ENCODE results near the gene RPGRIP1L. TPM values are rescaled to one million over a fixed set of nuclear protein-coding genes. Genes with fewer than 3 reads are reported as not detected.

The RPGRIP1L gene
- total RNA-seq, 1 experiment from 2014 or later: 12.7 TPM

DNA sequence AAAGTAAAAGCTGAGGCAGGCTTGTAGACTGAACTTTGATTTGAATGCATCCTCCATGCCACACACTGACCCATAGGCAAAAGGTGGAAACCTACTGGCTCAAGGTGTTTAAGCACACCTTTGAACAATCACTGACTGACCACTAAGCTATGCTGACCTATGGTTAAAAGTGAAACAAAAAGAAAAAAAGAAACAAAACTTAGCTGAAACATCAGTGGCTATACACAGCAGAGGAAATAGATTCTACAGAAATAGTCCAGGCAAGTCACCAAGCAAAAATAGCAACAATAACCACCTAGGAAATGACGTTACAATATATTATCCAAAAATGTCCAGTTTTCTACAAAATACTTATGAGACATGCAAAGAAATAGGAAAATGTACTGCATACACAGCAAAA, 60.2 kb downstream of the RPGRIP1L start:
- in situ Hi-C loops (cut with HindIII; ENCODE audit: low pct_unique_long_range_greater_than_20kb, low sequenced_read_pairs) (no loop called here), intact Hi-C loops (cut with micrococcal nuclease; ENCODE audit: unreplicated experiment) (no loop called here)
- no peak for TF ChIP-seq TCF7L2 (IDR thresholded peaks at IDR 0.05; ENCODE audit: low read depth, low read length)
- H3K27ac ChIP-seq (ENCODE audit: low read length): no peak overlapping the region
- H3K27me3 ChIP-seq (ENCODE audit: control insufficient read depth, insufficient read depth, low read length): no peaks in the 10 kb centered on the region
- CTCF ChIA-PET: no interaction called here
- H3K4me1 ChIP-seq (ENCODE audit: control insufficient read depth, insufficient read depth, low read length): no peaks in the 10 kb centered on the region
- no peaks in the 10 kb centered on the region; the same call in 1 of the 2 replicates for H3K36me3 ChIP-seq (ENCODE audit: control insufficient read depth, insufficient read depth, low read length)
- no TSS peak for BruUV-seq (replicated peaks)
- DNase-seq (ENCODE audit: low read depth, low spot score): no peak
- ATAC-seq: no peak
- H3K4me3 ChIP-seq (ENCODE audit: low read depth in 2 of 2, low read length in 2 of 2): no peak overlapping the region
- no peaks in the 10 kb centered on the region for H3K9me3 ChIP-seq (ENCODE audit: control insufficient read depth, insufficient read depth, low read depth, low read length)
- POLR2A ChIA-PET: no interaction called here

GRCh38 chr16:53642094-53642493, 61.6 kb downstream of the RPGRIP1L start:
- ATAC-seq (no peak), DNase-seq (ENCODE audit: low read depth, low spot score) (no peak)
- Histone ChIP-seq H3K9me3 (ENCODE audit: control insufficient read depth, insufficient read depth, low read depth, low read length) (no peaks in the 10 kb centered on the region), H3K27ac (ENCODE audit: low read length) (no peak overlapping the region), H3K4me3 (ENCODE audit: low read depth in 2 of 2, low read length in 2 of 2) (no peak overlapping the region), H3K27me3 (ENCODE audit: control insufficient read depth, insufficient read depth, low read length) (no peaks in the 10 kb centered on the region), H3K4me1 (ENCODE audit: control insufficient read depth, insufficient read depth, low read length) (no peaks in the 10 kb centered on the region), H3K36me3 (ENCODE audit: control insufficient read depth, insufficient read depth, low read length) (no peaks in the 10 kb centered on the region; the same call in 1 of the 2 replicates)
- no peak for TF ChIP-seq POLR2AphosphoS5 (IDR thresholded peaks at IDR 0.05; ENCODE audit: low read depth, low read length)
- TF ChIP-seq SIN3A (IDR thresholded peaks at IDR 0.05; ENCODE audit: borderline replicate concordance, insufficient read depth, low read depth, low read length): no peak
- TF ChIP-seq REST (IDR thresholded peaks at IDR 0.05; ENCODE audit: insufficient read depth in 1 of 2, low read depth in 2 of 2, low read length in 1 of 2): no peak
- TF ChIP-seq CTCF (IDR thresholded peaks at IDR 0.05): no peak
- no peak for TF ChIP-seq TCF7L2 (IDR thresholded peaks at IDR 0.05; ENCODE audit: low read depth, low read length)
- ChIA-PET POLR2A (no interaction called here), CTCF (interaction anchor here (0.6 to 0.7 kb wide), 3 partner anchors 14 to 112 kb away, joined by 3 to 7 read pairs (median 4); no protein-coding TSS in a partner anchor)
- in situ Hi-C loops (cut with HindIII; ENCODE audit: low pct_unique_long_range_greater_than_20kb, low sequenced_read_pairs): no loop called here
- intact Hi-C loops (cut with micrococcal nuclease; ENCODE audit: unreplicated experiment): no loop called here
- BruUV-seq (replicated peaks): no TSS peak

- POLR2A ChIA-PET: no interaction called here
These were observed 66.7 kb downstream of the RPGRIP1L start for GRCh38 chr16:53636978-53637377.

More at GRCh38 chr16:53636978-53637377, 66.7 kb downstream of the RPGRIP1L start:
- Histone ChIP-seq H3K36me3 (ENCODE audit: control insufficient read depth, insufficient read depth, low read length) (peaks cover 2% of the 10 kb centered on the region; the same call in 1 of the 2 replicates), H3K27me3 (ENCODE audit: control insufficient read depth, insufficient read depth, low read length) (no peaks in the 10 kb centered on the region), H3K9me3 (ENCODE audit: control insufficient read depth, insufficient read depth, low read depth, low read length) (no peaks in the 10 kb centered on the region), H3K4me1 (ENCODE audit: control insufficient read depth, insufficient read depth, low read length) (no peaks in the 10 kb centered on the region), H3K27ac (ENCODE audit: low read length) (no peak overlapping the region), H3K4me3 (ENCODE audit: low read depth in 2 of 2, low read length in 2 of 2) (no peak overlapping the region)
- ATAC-seq (no peak), DNase-seq (ENCODE audit: low read depth, low spot score) (no peak)
- no peak for TF ChIP-seq CTCF (IDR thresholded peaks at IDR 0.05)
- TF ChIP-seq SIN3A (IDR thresholded peaks at IDR 0.05; ENCODE audit: borderline replicate concordance, insufficient read depth, low read depth, low read length): no peak
- no peak for TF ChIP-seq REST (IDR thresholded peaks at IDR 0.05; ENCODE audit: insufficient read depth in 1 of 2, low read depth in 2 of 2, low read length in 1 of 2)
- no peak for TF ChIP-seq POLR2AphosphoS5 (IDR thresholded peaks at IDR 0.05; ENCODE audit: low read depth, low read length)
- no peak for TF ChIP-seq TCF7L2 (IDR thresholded peaks at IDR 0.05; ENCODE audit: low read depth, low read length)
- intact Hi-C loops (cut with micrococcal nuclease; ENCODE audit: unreplicated experiment) (no loop called here), in situ Hi-C loops (cut with HindIII; ENCODE audit: low pct_unique_long_range_greater_than_20kb, low sequenced_read_pairs) (no loop called here)
- CTCF ChIA-PET: no interaction called here
- no TSS peak for BruUV-seq (replicated peaks)
